Endothelial cell (in vitro differentiated cells): ENCODE results near the gene DEFB131B. TPM values are rescaled to one million over a fixed set of nuclear protein-coding genes. Genes with fewer than 3 reads are reported as not detected.
A peak's percentile ranks its signal among the peaks of the same experiment; 100 is the strongest.

Experiments used
- DNase-seq: peaks from one replicate; pipeline ENCODE4 v3.0.0; 2021; ENCODE audit warnings: low spot score
- H3K27ac Mint-ChIP-seq: one replicate; pipeline ENCODE4 v1.8.0; 2021; ENCODE audit warnings: mixed read lengths, inconsistent platforms; ENCODE audit not compliant: unreplicated experiment
- H3K27me3 Mint-ChIP-seq: one replicate; pipeline ENCODE4 v1.8.0; 2021; ENCODE audit warnings: mild to moderate bottlenecking, moderate library complexity, mixed read lengths, inconsistent platforms; ENCODE audit not compliant: unreplicated experiment
- H3K36me3 Mint-ChIP-seq: one replicate; pipeline ENCODE4 v1.8.0; 2021; ENCODE audit warnings: mild to moderate bottlenecking, low read depth, mixed read lengths, inconsistent platforms; ENCODE audit not compliant: unreplicated experiment
- H3K4me1 Mint-ChIP-seq: one replicate; pipeline ENCODE4 v1.8.0; 2021; ENCODE audit warnings: mild to moderate bottlenecking, mixed read lengths, inconsistent platforms; ENCODE audit not compliant: unreplicated experiment
- H3K4me3 Mint-ChIP-seq: one replicate; pipeline ENCODE4 v1.8.0; 2021; ENCODE audit warnings: mild to moderate bottlenecking, mixed read lengths, inconsistent platforms; ENCODE audit not compliant: unreplicated experiment
- H3K9me3 Mint-ChIP-seq: one replicate; pipeline ENCODE4 v1.8.0; 2021; ENCODE audit warnings: mixed read lengths, inconsistent platforms; ENCODE audit not compliant: unreplicated experiment
- total RNA-seq: library from RNA; stranded (reverse); fragmentation: NEBNext Ultra II Directional; extraction: Animal tissue kit (Norgen Biotek cat#: 25700); gene quantifications from one replicate; pipeline ENCODE4 v1.2.1, GENCODE V29; 2021; ENCODE audit not compliant: unreplicated experiment
- TF ChIP-seq, protein P1 (sequence below): fragments of 200-600 bp; sonication (generic); IDR thresholded peaks from one replicate; pipeline ENCODE4 v1.5.0; 2021; ENCODE audit warnings: antibody characterized with exemption; ENCODE audit not compliant: unreplicated experiment

The DEFB131B gene
- total RNA-seq, 1 donor from 2014 or later, result not detected

DNA sequence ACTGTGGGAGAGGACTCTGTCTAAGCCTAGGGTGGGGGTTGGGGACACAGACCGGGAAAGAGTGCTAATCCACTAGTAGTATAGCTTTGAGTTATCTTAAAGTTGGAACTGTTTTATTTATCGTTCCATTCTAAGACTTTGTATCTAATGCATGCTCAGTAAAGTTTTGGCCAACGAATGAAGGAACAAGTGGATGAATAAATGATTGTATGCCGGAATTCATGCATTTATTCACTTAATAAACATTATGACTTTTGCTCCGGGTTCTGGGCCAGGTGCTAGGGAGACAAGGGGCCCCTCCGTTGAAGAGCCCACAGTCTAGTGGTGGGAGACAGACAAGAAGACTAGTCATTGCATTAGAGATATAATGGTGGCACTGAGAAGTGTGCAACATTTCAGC is 51.2 kb downstream of the DEFB131B start:
- no peak for DNase-seq

DNA sequence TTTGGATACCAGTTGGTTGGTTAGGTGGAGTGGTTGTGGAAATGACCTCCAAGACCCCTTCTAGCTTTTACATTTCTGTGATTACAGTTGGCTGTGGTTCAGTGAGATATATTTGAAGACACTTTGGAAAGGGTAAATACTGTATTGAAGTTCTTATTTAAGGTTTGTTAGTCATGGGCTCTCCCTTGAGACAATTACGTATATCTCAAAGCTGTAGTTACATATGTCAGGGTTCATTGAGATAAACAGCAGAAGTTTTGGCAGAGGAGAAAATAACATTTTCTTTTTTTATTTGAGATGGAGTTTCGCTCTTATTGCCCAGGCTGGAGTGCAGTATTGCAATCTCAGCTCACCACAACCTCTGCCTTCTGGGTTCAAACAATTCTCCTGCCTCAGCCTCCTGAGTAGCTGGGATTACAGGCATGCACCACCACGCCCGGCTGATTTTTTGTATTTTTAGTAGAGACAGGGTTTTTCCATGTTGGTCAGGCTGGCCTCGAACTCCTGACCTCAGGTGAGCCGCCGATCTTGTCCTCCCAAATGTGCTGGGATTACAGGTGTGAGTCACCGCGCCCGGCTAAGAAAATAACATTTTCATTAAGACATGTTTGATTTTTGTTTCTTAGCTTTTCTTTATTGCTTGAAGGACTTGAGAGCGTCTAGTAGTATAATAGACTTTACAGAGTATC is 52.4 kb downstream of the DEFB131B start:
- Mint-ChIP-seq H3K4me1 (peaks cover 28% of the 10 kb centered on the region), H3K27ac (no peak overlapping the region), H3K27me3 (peaks cover 8% of the 10 kb centered on the region), H3K9me3 (no peaks in the 10 kb centered on the region), H3K36me3 (peaks cover 5% of the 10 kb centered on the region), H3K4me3 (no peak overlapping the region)
- DNase-seq, result no peak
- TF ChIP-seq, protein P1, sequence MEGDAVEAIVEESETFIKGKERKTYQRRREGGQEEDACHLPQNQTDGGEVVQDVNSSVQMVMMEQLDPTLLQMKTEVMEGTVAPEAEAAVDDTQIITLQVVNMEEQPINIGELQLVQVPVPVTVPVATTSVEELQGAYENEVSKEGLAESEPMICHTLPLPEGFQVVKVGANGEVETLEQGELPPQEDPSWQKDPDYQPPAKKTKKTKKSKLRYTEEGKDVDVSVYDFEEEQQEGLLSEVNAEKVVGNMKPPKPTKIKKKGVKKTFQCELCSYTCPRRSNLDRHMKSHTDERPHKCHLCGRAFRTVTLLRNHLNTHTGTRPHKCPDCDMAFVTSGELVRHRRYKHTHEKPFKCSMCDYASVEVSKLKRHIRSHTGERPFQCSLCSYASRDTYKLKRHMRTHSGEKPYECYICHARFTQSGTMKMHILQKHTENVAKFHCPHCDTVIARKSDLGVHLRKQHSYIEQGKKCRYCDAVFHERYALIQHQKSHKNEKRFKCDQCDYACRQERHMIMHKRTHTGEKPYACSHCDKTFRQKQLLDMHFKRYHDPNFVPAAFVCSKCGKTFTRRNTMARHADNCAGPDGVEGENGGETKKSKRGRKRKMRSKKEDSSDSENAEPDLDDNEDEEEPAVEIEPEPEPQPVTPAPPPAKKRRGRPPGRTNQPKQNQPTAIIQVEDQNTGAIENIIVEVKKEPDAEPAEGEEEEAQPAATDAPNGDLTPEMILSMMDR, result no peak

More for the DNA sequence above, 51.2 kb downstream of the DEFB131B start:
- peak overlapping the region; percentile 100 for H3K4me3 Mint-ChIP-seq
- TF ChIP-seq, protein P1, result no peak
- no peaks in the 10 kb centered on the region for H3K9me3 Mint-ChIP-seq
- peak overlapping the region; percentile 100 for H3K27ac Mint-ChIP-seq
- peaks cover 8% of the 10 kb centered on the region for H3K27me3 Mint-ChIP-seq
- peaks cover 5% of the 10 kb centered on the region for H3K36me3 Mint-ChIP-seq
- peaks cover 28% of the 10 kb centered on the region for H3K4me1 Mint-ChIP-seq

DNA sequence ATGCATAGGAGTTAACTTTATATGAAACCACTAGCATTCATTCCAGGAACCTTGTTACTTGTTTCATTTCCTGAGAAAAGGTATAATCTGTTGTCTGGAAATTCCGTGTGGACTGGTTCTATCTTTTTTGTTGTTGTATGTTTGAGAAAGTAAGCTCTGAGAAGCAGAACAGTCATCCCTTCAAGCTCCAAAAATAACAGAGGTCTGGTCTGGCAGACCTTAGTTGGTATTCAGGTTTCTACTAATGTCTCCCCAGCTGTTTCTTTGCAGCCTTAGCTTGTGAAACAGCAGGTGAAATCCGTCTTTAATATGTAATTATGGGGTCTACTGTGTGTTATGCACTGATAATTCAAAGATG is 53.0 kb downstream of the DEFB131B start:
- no peaks in the 10 kb centered on the region for H3K9me3 Mint-ChIP-seq
- H3K36me3 Mint-ChIP-seq, result peaks cover 5% of the 10 kb centered on the region
- no peak overlapping the region for H3K4me3 Mint-ChIP-seq
- DNase-seq, result no peak
- H3K27me3 Mint-ChIP-seq, result peaks cover 8% of the 10 kb centered on the region
- H3K27ac Mint-ChIP-seq, result no peak overlapping the region
- H3K4me1 Mint-ChIP-seq, result peaks cover 28% of the 10 kb centered on the region
- TF ChIP-seq, protein P1, result no peak

DNA sequence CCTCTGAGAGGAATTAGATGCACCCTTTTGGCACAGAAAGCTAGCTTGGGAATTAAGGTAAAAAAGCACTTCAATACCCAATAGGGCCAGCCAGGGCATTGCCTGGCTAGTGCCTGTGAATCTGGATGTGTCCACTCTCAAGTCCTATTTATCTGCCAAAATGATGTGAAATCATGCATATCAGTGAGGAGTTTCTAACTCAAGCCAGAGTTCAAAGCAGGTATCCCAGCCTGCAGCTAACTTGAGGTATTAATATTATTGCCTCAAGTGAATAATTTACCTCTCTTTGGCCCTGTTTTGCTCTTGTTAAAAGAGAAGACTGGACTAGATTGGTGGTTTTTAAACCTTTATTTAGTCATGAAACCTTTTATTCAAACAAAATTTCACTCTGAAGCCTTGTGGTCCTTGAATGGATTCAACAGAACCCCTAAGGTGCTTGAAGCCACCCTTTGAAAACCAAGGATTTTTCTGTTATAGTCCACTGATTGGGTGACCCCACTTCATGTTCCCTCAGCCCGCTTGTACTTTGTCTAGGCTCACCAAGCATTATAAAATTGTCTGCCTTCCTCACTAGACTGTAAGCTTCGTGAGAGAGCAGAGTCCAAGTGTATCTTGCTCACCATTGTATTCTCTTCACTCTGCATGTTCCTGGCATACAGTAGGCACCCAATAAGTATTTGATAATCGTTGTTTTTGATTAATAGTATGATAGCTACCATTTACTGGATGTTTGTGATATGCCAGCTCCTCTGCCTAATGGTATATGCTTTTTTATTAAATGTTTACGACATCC is 55.1 kb downstream of the DEFB131B start:
- Mint-ChIP-seq H3K4me3 (no peak overlapping the region), H3K27ac (no peak overlapping the region), H3K4me1 (peaks cover 21% of the 10 kb centered on the region), H3K36me3 (peaks cover 5% of the 10 kb centered on the region), H3K27me3 (peaks cover 5% of the 10 kb centered on the region), H3K9me3 (no peaks in the 10 kb centered on the region)
- DNase-seq, result no peak
- TF ChIP-seq, protein P1, result no peak

Other genes starting within 250 kb of the DEFB131B start
- not detected for gene DEFB108B, start 45.3 kb upstream of the DEFB131B start, total RNA-seq
- gene XNDC1N, start 50.1 kb downstream of the DEFB131B start, total RNA-seq, result 3.5 TPM
- gene RNF121, start 50.6 kb downstream of the DEFB131B start, total RNA-seq, result 37.3 TPM
- 17.7 TPM for gene IL18BP, start 120.5 kb downstream of the DEFB131B start, total RNA-seq
- 173 TPM for gene NUMA1, start 202.1 kb downstream of the DEFB131B start, total RNA-seq
- 5.8 TPM for gene LRRC51, start 202.4 kb downstream of the DEFB131B start, total RNA-seq
- 105 TPM for gene LAMTOR1, start 224.8 kb downstream of the DEFB131B start, total RNA-seq
- not detected for gene TOMT, start 227.5 kb downstream of the DEFB131B start, total RNA-seq
- gene ANAPC15, start 234.2 kb downstream of the DEFB131B start, total RNA-seq, result 36.5 TPM